GM12878 (cell line): ENCODE data around the gene ADGRG1. TPM values are rescaled to one million over a fixed set of nuclear protein-coding genes. Genes with fewer than 3 reads are reported as not detected.

ENCODE experiments used
- BACH1 ChIP-seq: fragments of 450-650 bp; IDR thresholded peaks from 2 replicates; pipeline ENCODE4 v1.6.1; 2017; ENCODE audit warnings: mild to moderate bottlenecking, borderline replicate concordance
- BCL3 ChIP-seq: IDR thresholded peaks from 2 replicates; pipeline ENCODE4 v1.6.1; 2011; ENCODE audit warnings: borderline replicate concordance, low read depth, mild to moderate bottlenecking, moderate library complexity, low read length; ENCODE audit not compliant: insufficient read depth, poor library complexity, severe bottlenecking
- CHD4 ChIP-seq: fragments of 200-600 bp; sonication (generic); IDR thresholded peaks from 2 replicates; pipeline ENCODE4 v1.6.1; 2016; ENCODE audit warnings: mild to moderate bottlenecking
- IRF3 ChIP-seq: fragments of 450-650 bp; IDR thresholded peaks from 2 replicates; pipeline ENCODE4 v1.6.1; 2014; ENCODE audit warnings: mild to moderate bottlenecking
- NFIC ChIP-seq: IDR thresholded peaks from 2 replicates; pipeline ENCODE4 v1.6.1; 2012; ENCODE audit warnings: low read depth, mild to moderate bottlenecking, inconsistent platforms, low read length, moderate library complexity
- RAD51 ChIP-seq: fragments of 450-650 bp; IDR thresholded peaks from 2 replicates; pipeline ENCODE4 v1.6.1; 2016; ENCODE audit warnings: moderate library complexity, mild to moderate bottlenecking, inconsistent platforms
- RB1 ChIP-seq: fragments of 450-650 bp; formaldehyde crosslinking; IDR thresholded peaks from 2 replicates; pipeline ENCODE4 v1.6.1; 2017; ENCODE audit warnings: mild to moderate bottlenecking, borderline replicate concordance
- RBBP5 ChIP-seq: fragments of 200-600 bp; sonication (generic); conservative IDR thresholded peaks from 2 replicates; pipeline ENCODE4 v1.6.1; 2016
- REST ChIP-seq: IDR thresholded peaks from 2 replicates; pipeline ENCODE4 v1.6.1; 2012; ENCODE audit warnings: mild to moderate bottlenecking, low read depth, low read length
- SMARCA5 ChIP-seq: fragments of 450-650 bp; IDR thresholded peaks from 2 replicates; pipeline ENCODE4 v1.6.1; 2017; ENCODE audit warnings: mild to moderate bottlenecking
- SPI1 ChIP-seq: IDR thresholded peaks from 2 replicates; pipeline ENCODE4 v1.6.1; 2011; ENCODE audit warnings: low read depth, mild to moderate bottlenecking, low read length, moderate library complexity, borderline replicate concordance; ENCODE audit not compliant: insufficient read depth
- SREBF2 ChIP-seq: IDR thresholded peaks from 2 replicates; pipeline ENCODE4 v1.6.1; 2012; ENCODE audit warnings: mild to moderate bottlenecking, low read length
- TARDBP ChIP-seq: IDR thresholded peaks from 2 replicates; pipeline ENCODE4 v1.6.1; 2016; ENCODE audit warnings: borderline replicate concordance
- ZNF217 ChIP-seq: fragments of 450-650 bp; IDR thresholded peaks from 2 replicates; pipeline ENCODE4 v1.6.1; 2017; ENCODE audit warnings: antibody characterized with exemption, mild to moderate bottlenecking
- ZNF274 ChIP-seq: IDR thresholded peaks from one replicate; pipeline ENCODE4 v1.8.0; 2011; ENCODE audit not compliant: insufficient read length, insufficient read depth
- ZNF592 ChIP-seq: fragments of 450-650 bp; IDR thresholded peaks from 2 replicates; pipeline ENCODE4 v1.6.1; 2017; ENCODE audit warnings: mild to moderate bottlenecking, moderate library complexity
- ZZZ3 ChIP-seq: IDR thresholded peaks from 2 replicates; pipeline ENCODE4 v1.6.1; 2011; ENCODE audit warnings: low read depth; ENCODE audit not compliant: control insufficient read depth, insufficient read length
- polyA plus RNA-seq, 11 experiments: library from polyadenylated mRNA; depleted of rRNA in 4 of 11; unstranded in 6 of 11; stranded (reverse) in 5 of 11; fragments of >200 nt; fragmentation: Nextera tagmentation in 4 of 11; fragmentation: Illumina TruSeq in 1 of 11; extraction: Ambion mirVana in 4 of 11; extraction: Trizol in 1 of 11; gene quantifications; 1 replicate in 1 of 11; 2 replicates in 10 of 11; pipeline versions ENCODE4 v1.2.1 to v1.2.3, GENCODE V29; 2011 to 2016; ENCODE audit warnings: inconsistent platforms in 2 of 11, missing spikeins in 2 of 11, low read depth in 1 of 11
- total RNA-seq, 4 experiments: library from RNA; depleted of rRNA in 3 of 4; stranded (reverse); fragments of >200 nt in 3 of 4; fragmentation: Illumina TruSeq in 1 of 4; extraction: Trizol in 1 of 4; gene quantifications; 2 replicates each; pipeline versions ENCODE4 v1.2.1 to v1.2.3, GENCODE V29; 2013 to 2021
- TF ChIP-seq, protein P1 (sequence below): IDR thresholded peaks from 2 replicates; pipeline ENCODE4 v1.6.1; 2012; ENCODE audit warnings: low read depth, low read length, improper control_type of control experiment
- TF ChIP-seq, protein P2 (sequence below): IDR thresholded peaks from 2 replicates; pipeline ENCODE4 v1.6.1; 2011; ENCODE audit warnings: low read depth, mild to moderate bottlenecking, low read length, moderate library complexity, borderline replicate concordance; ENCODE audit errors: extremely low read depth
- TF ChIP-seq, protein P3 (sequence below): IDR thresholded peaks from 2 replicates; pipeline ENCODE4 v1.6.1; 2011; ENCODE audit warnings: borderline replicate concordance, low read depth, mild to moderate bottlenecking, moderate library complexity, mixed read lengths, low read length; ENCODE audit not compliant: insufficient read depth; ENCODE audit errors: extremely low read length

The ADGRG1 gene
- total and polyA plus RNA-seq, 10 of the 15 experiments (the other 5 are each of a cell fraction or from before 2014, with no cell fraction given), result 0.07 to 2.0 (median 0.75) TPM

DNA sequence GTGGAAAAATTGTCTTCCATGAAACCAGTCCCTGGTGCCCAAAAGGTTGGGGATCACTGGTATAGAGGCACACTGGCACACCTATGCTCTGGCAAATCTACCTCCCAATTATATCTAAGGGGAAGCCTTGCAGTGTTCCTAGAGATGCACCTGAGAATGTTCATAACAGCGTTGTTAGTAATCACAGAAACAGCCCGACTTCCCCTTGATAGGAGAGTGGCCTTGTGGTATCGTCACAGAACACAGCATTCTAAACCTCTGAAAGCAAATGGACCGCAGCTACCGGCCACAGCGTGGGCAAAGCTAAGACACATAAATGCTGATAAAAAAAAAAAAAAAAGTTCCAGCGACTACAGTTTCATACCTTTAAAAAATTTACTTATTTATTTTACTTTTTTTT is 39.1 kb upstream of the ADGRG1 start (continued):
- TF ChIP-seq IRF3, result no peak
- TF ChIP-seq SREBF2, result no peak
- no peak for TF ChIP-seq REST
- no peak for TF ChIP-seq RB1
- no peak for TF ChIP-seq BACH1
- no peak for TF ChIP-seq SMARCA5
- TF ChIP-seq TARDBP, result no peak
- TF ChIP-seq, protein P1, sequence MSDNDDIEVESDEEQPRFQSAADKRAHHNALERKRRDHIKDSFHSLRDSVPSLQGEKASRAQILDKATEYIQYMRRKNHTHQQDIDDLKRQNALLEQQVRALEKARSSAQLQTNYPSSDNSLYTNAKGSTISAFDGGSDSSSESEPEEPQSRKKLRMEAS, result no peak
- TF ChIP-seq BCL3, result no peak
- TF ChIP-seq ZNF592, result no peak
- no peak for TF ChIP-seq ZNF217
- TF ChIP-seq NFIC, result no peak
- no peak for TF ChIP-seq CHD4
- no peak for TF ChIP-seq ZZZ3
- TF ChIP-seq, protein P2, sequence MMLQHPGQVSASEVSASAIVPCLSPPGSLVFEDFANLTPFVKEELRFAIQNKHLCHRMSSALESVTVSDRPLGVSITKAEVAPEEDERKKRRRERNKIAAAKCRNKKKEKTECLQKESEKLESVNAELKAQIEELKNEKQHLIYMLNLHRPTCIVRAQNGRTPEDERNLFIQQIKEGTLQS, result no peak
- TF ChIP-seq, protein P3, sequence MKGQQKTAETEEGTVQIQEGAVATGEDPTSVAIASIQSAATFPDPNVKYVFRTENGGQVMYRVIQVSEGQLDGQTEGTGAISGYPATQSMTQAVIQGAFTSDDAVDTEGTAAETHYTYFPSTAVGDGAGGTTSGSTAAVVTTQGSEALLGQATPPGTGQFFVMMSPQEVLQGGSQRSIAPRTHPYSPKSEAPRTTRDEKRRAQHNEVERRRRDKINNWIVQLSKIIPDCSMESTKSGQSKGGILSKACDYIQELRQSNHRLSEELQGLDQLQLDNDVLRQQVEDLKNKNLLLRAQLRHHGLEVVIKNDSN, result no peak
- no peak for TF ChIP-seq RBBP5
- no peak for TF ChIP-seq ZNF274
- TF ChIP-seq RAD51, result no peak
- TF ChIP-seq SPI1, result peak; percentile 44; the same call in 1 of the 2 replicates
